ENCODE results near the gene SLC48A1.

The SLC48A1 gene

GRCh38 chr12:47757840-47758583 lies 15.0 kb upstream of the SLC48A1 start:
- no peak for DNase-seq (ENCODE audit: low read depth)

- DNase-seq (ENCODE audit: low read depth): no peak
Observed at GRCh38 chr12:47758584-47758833, 14.5 kb upstream of the SLC48A1 start.

- DNase-seq (ENCODE audit: low read depth): no peak
Observed at GRCh38 chr12:47758834-47759690, 14.0 kb upstream of the SLC48A1 start, which contains the start of gene RAPGEF3. TSS of gene RAPGEF3 (minus strand) at chr12:47758880. CDS start at chr12:47758556, 324 bp downstream.

- DNase-seq (ENCODE audit: low read depth): no peak
Observed at GRCh38 chr12:47762850-47763465, 10.1 kb upstream of the SLC48A1 start.

GRCh38 chr12:47763481-47764346 lies 9.3 kb upstream of the SLC48A1 start:
- no peak for DNase-seq (ENCODE audit: low read depth)

GRCh38 chr12:47766502-47767215 lies 6.4 kb upstream of the SLC48A1 start:
- no peak for DNase-seq (ENCODE audit: low read depth)

- DNase-seq (ENCODE audit: low read depth): peak; percentile 28
Observed at GRCh38 chr12:47767216-47767724, 5.8 kb upstream of the SLC48A1 start.

- DNase-seq (ENCODE audit: low read depth): no peak
Observed at GRCh38 chr12:47768323-47768811, 4.7 kb upstream of the SLC48A1 start.

- no peak for DNase-seq (ENCODE audit: low read depth)
Observed at GRCh38 chr12:47769234-47770085, 3.6 kb upstream of the SLC48A1 start.

GRCh38 chr12:47770086-47770726 lies 2.8 kb upstream of the SLC48A1 start:
- DNase-seq (ENCODE audit: low read depth): no peak

- no peak for DNase-seq (ENCODE audit: low read depth)
Observed at GRCh38 chr12:47771304-47771703, 1.7 kb upstream of the SLC48A1 start.

GRCh38 chr12:47772094-47772660 lies 861 bp upstream of the SLC48A1 start:
- DNase-seq (ENCODE audit: low read depth): no peak

GRCh38 chr12:47772738-47773061 lies 338 bp upstream of the SLC48A1 start:
- DNase-seq (ENCODE audit: low read depth): no peak

GRCh38 chr12:47773858-47774580 lies 981 bp downstream of the SLC48A1 start:
- no peak for DNase-seq (ENCODE audit: low read depth)

- DNase-seq (ENCODE audit: low read depth): no peak
Observed at GRCh38 chr12:47774663-47775062, 1.6 kb downstream of the SLC48A1 start.

GRCh38 chr12:47775100-47775911 lies 2.3 kb downstream of the SLC48A1 start:
- DNase-seq (ENCODE audit: low read depth): no peak

GRCh38 chr12:47776471-47777143 lies 3.6 kb downstream of the SLC48A1 start:
- no peak for DNase-seq (ENCODE audit: low read depth)
